Measurements from ENCODE around the gene VPS52.

VPS52 gene

GRCh38 chr6:33271468-33272274, at the start of gene VPS52, which contains the start of gene RPS18:
VPS52 (minus strand) TSS chr6:33271876; CDS start chr6:33271675, 201 bp downstream.
RPS18 (plus strand) TSS chr6:33272075; CDS start chr6:33272120, 45 bp downstream.
- TF ChIP-seq LEF1 (IDR thresholded peaks at IDR 0.05; ENCODE audit: borderline replicate concordance) (peak; percentile 57; the same call in 1 of the 2 replicates), CTBP1 (IDR thresholded peaks at IDR 0.05; ENCODE audit: borderline replicate concordance) (peak; percentile 85), ZNF384 (IDR thresholded peaks at IDR 0.05) (no peak), L3MBTL2 (conservative IDR thresholded peaks at IDR 0.05) (0 out of 2 replicates have a peak, but pooled peaks have one; percentile 52), ELF4 (IDR thresholded peaks at IDR 0.05) (peak; percentile 97), TARDBP (IDR thresholded peaks at IDR 0.05) (no peak; the same call in 1 of the 2 replicates), HDGF (IDR thresholded peaks at IDR 0.05; ENCODE audit: borderline replicate concordance) (no peak), FOXM1 (IDR thresholded peaks at IDR 0.05; ENCODE audit: borderline replicate concordance) (no peak), FOXA1 (IDR thresholded peaks at IDR 0.05) (no peak), SUZ12 (IDR thresholded peaks at IDR 0.05) (no peak), BHLHE40 (IDR thresholded peaks at IDR 0.05; ENCODE audit: borderline replicate concordance) (no peak), PKNOX1 (IDR thresholded peaks at IDR 0.05) (peak; percentile 93), SP1 (IDR thresholded peaks at IDR 0.05) (no peak), NFRKB (IDR thresholded peaks at IDR 0.05) (peak; percentile 96), FOXK2 (IDR thresholded peaks at IDR 0.05) (peak; percentile 95), ARNT (IDR thresholded peaks at IDR 0.05) (no peak)
- peak; percentile 89 for DNase-seq (ENCODE audit: extremely low spot score)
- ChIA-PET POLR2A (interaction anchor here (0.5 to 5.5 kb wide), 41 partner anchors 9 to 340 kb away, joined by 3 to 54 read pairs (median 4); partner anchors contain the start of genes CUTA, HSD17B8, PFDN6 and RGL2), CTCF (interaction anchor here (0.6 to 1.2 kb wide), 5 partner anchors 24 to 155 kb away, joined by 3 to 8 read pairs (median 4); no protein-coding TSS in a partner anchor)

- POLR2A ChIA-PET: interaction anchor here (0.5 to 5.0 kb wide), 3 partner anchors 23 to 50 kb away, joined by 3 to 42 read pairs (median 5); partner anchors contain the start of genes RGL2, RPS18 and VPS52
- TF ChIP-seq FOXA1 (IDR thresholded peaks at IDR 0.05) (no peak), PKNOX1 (IDR thresholded peaks at IDR 0.05) (no peak), FOXM1 (IDR thresholded peaks at IDR 0.05; ENCODE audit: borderline replicate concordance) (no peak), NFRKB (IDR thresholded peaks at IDR 0.05) (no peak)
- DNase-seq (ENCODE audit: extremely low spot score): no peak
- CTCF ChIA-PET: no interaction called here
Measured at GRCh38 chr6:33321227-33321626, 49.6 kb upstream of the VPS52 start.

GRCh38 chr6:33320315-33321181, 48.9 kb upstream of the VPS52 start:
- ChIA-PET CTCF (no interaction called here), POLR2A (interaction anchor here (1.3 to 5.0 kb wide), 2 partner anchors 22 to 49 kb away, joined by 5 to 42 read pairs; partner anchors contain the start of genes RGL2, RPS18 and VPS52)
- DNase-seq (ENCODE audit: extremely low spot score): no peak
- TF ChIP-seq CTBP1 (IDR thresholded peaks at IDR 0.05; ENCODE audit: borderline replicate concordance) (no peak), FOXK2 (IDR thresholded peaks at IDR 0.05) (no peak), FOXA1 (IDR thresholded peaks at IDR 0.05) (no peak), SUZ12 (IDR thresholded peaks at IDR 0.05) (no peak), L3MBTL2 (conservative IDR thresholded peaks at IDR 0.05) (no peak), ARNT (IDR thresholded peaks at IDR 0.05) (no peak), BHLHE40 (IDR thresholded peaks at IDR 0.05; ENCODE audit: borderline replicate concordance) (no peak), ZNF384 (IDR thresholded peaks at IDR 0.05) (no peak), TARDBP (IDR thresholded peaks at IDR 0.05) (no peak), FOXM1 (IDR thresholded peaks at IDR 0.05; ENCODE audit: borderline replicate concordance) (no peak), ELF4 (IDR thresholded peaks at IDR 0.05) (no peak), NFRKB (IDR thresholded peaks at IDR 0.05) (no peak), SP1 (IDR thresholded peaks at IDR 0.05) (no peak), LEF1 (IDR thresholded peaks at IDR 0.05; ENCODE audit: borderline replicate concordance) (no peak), HDGF (IDR thresholded peaks at IDR 0.05; ENCODE audit: borderline replicate concordance) (no peak), PKNOX1 (IDR thresholded peaks at IDR 0.05) (no peak)

- TF ChIP-seq HDGF (IDR thresholded peaks at IDR 0.05; ENCODE audit: borderline replicate concordance) (no peak), L3MBTL2 (conservative IDR thresholded peaks at IDR 0.05) (no peak), SUZ12 (IDR thresholded peaks at IDR 0.05) (no peak)
- ChIA-PET CTCF (no interaction called here), POLR2A (interaction anchor here (5.0 kb wide), 1 partner anchor 22 kb away, joined by 42 read pairs; the partner anchor contains the start of gene RGL2)
- no peak for DNase-seq (ENCODE audit: extremely low spot score)
Measured at GRCh38 chr6:33319939-33320314, 48.3 kb upstream of the VPS52 start.

GRCh38 chr6:33318426-33319073, 46.9 kb upstream of the VPS52 start:
- CTCF ChIA-PET: interaction anchor here (0.6 to 1.7 kb wide), 4 partner anchors 11 to 46 kb away, joined by 3 to 10 read pairs (median 4); a partner anchor contains a TSS
- POLR2A ChIA-PET: interaction anchor here (0.9 to 5.0 kb wide), 11 partner anchors 17 to 136 kb away, joined by 3 to 42 read pairs (median 5); partner anchors contain the start of genes B3GALT4, CUTA, PFDN6 and RGL2
- no peak for DNase-seq (ENCODE audit: extremely low spot score)
- TF ChIP-seq FOXA1 (IDR thresholded peaks at IDR 0.05) (no peak), HDGF (IDR thresholded peaks at IDR 0.05; ENCODE audit: borderline replicate concordance) (no peak), NFRKB (IDR thresholded peaks at IDR 0.05) (no peak), SUZ12 (IDR thresholded peaks at IDR 0.05) (no peak), SP1 (IDR thresholded peaks at IDR 0.05) (no peak), BHLHE40 (IDR thresholded peaks at IDR 0.05; ENCODE audit: borderline replicate concordance) (no peak), FOXK2 (IDR thresholded peaks at IDR 0.05) (no peak), CTBP1 (IDR thresholded peaks at IDR 0.05; ENCODE audit: borderline replicate concordance) (no peak), L3MBTL2 (conservative IDR thresholded peaks at IDR 0.05) (peak; percentile 14; the same call in 1 of the 2 replicates), ZNF384 (IDR thresholded peaks at IDR 0.05) (peak; percentile 1)
